ENCODE results near the gene AKNA. TPM values are rescaled to one million over a fixed set of nuclear protein-coding genes. Genes with fewer than 3 reads are reported as not detected.
A peak's percentile ranks its signal among the peaks of the same experiment; 100 is the strongest.

Gene AKNA
- total and polyA plus RNA-seq, 7 experiments from 2014 or later = 20.5 to 403 (median 347) TPM

- ChIA-PET CTCF (no interaction called here), POLR2A (interaction anchor here (0.8 to 33.2 kb wide), 4 partner anchors 8 to 208 kb away, joined by 3 to 978 read pairs (median 106); partner anchors contain the start of genes AKNA and ATP6V1G1)
- Mint-ChIP-seq H3K4me3 (peak overlapping the region; percentile 54 to 93 (median 68)), H3K27me3 (no peaks in the 10 kb centered on the region), H3K4me1 (peaks cover 74 to 95% (median 87%) of the 10 kb centered on the region in 7 donors), H3K9me3 (no peaks in the 10 kb centered on the region), H3K27ac (peak overlapping the region; percentile 90 to 98 (median 95)), H3K36me3 (peaks cover 8 to 69% (median 53%) of the 10 kb centered on the region in 5 donors)
- DNase-seq (no peak), ATAC-seq (no peak)
- Histone ChIP-seq H3K4me1 (ENCODE audit: control insufficient read depth in 2 of 2, insufficient read depth in 2 of 2, low read length in 2 of 2) (peaks cover 89 to 93% of the 10 kb centered on the region in 2 donors), H3K4me3 (ENCODE audit: low read length) (peak overlapping the region; percentile 15), H3K36me3 (ENCODE audit: control insufficient read depth in 2 of 3, insufficient read depth in 3 of 3, low read length in 3 of 3) (peaks cover 38 to 60% (median 47%) of the 10 kb centered on the region in 3 experiments), H3K27me3 (ENCODE audit: control insufficient read depth in 2 of 2, insufficient read depth in 2 of 2, low read length in 2 of 2) (no peaks in the 10 kb centered on the region), H3K27ac (ENCODE audit: low read depth, low read length) (peak overlapping the region; percentile 67), H3K9me3 (ENCODE audit: control insufficient read depth in 2 of 3, low read length in 3 of 3) (no peaks in the 10 kb centered on the region)
- intact Hi-C loops (cut with micrococcal nuclease) = no loop called here
Observed at GRCh38 chr9:114378883-114379282, 8.9 kb downstream of the AKNA start.

DNA sequence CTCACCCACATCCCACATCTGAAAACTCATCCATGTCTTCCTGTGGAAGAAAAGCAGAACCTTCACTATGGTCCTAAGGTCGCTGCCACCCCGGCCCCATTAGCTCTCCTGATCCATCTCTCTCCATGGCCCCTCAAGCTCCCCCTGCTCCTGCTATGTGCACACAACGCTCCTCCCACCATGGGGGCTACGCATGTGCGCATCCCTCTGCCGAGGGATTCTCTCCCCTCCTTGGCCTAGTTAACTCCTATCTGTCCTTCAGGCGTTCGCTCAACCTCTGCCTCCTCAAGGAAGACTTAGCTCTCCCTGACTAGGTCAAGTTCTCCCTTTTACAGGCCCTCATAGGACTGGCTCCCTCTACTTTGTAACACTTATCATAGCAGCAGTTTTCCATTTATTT lies 9.8 kb downstream of the AKNA start:
- H3K27me3 ChIP-seq (ENCODE audit: control insufficient read depth in 2 of 2, insufficient read depth in 2 of 2, low read length in 2 of 2) = no peaks in the 10 kb centered on the region
- peaks cover 66 to 95% (median 85%) of the 10 kb centered on the region in 7 donors for H3K4me1 Mint-ChIP-seq
- peaks cover 38 to 65% (median 47%) of the 10 kb centered on the region in 3 experiments for H3K36me3 ChIP-seq (ENCODE audit: control insufficient read depth in 2 of 3, insufficient read depth in 3 of 3, low read length in 3 of 3)
- H3K9me3 ChIP-seq (ENCODE audit: control insufficient read depth in 2 of 3, low read length in 3 of 3) = no peaks in the 10 kb centered on the region
- H3K9me3 Mint-ChIP-seq = no peaks in the 10 kb centered on the region
- H3K27ac ChIP-seq (ENCODE audit: low read depth, low read length) = peak overlapping the region; percentile 67
- POLR2A ChIA-PET = interaction anchor here (0.5 to 33.2 kb wide), 5 partner anchors 9 to 509 kb away, joined by 3 to 978 read pairs (median 7); partner anchors contain the start of gene AKNA
- no peak overlapping the region for H3K4me3 ChIP-seq (ENCODE audit: low read length)
- DNase-seq = no peak
- H3K36me3 Mint-ChIP-seq = peaks cover 8 to 65% (median 56%) of the 10 kb centered on the region in 5 donors
- no peaks in the 10 kb centered on the region for H3K27me3 Mint-ChIP-seq
- H3K4me3 Mint-ChIP-seq = peak overlapping the region; percentile 42 to 93 (median 66)
- intact Hi-C loops (cut with micrococcal nuclease) = no loop called here
- H3K4me1 ChIP-seq (ENCODE audit: control insufficient read depth in 2 of 2, insufficient read depth in 2 of 2, low read length in 2 of 2) = peaks cover 89 to 93% of the 10 kb centered on the region in 2 donors
- H3K27ac Mint-ChIP-seq = peak overlapping the region; percentile 90 to 98 (median 95)
- ATAC-seq = no peak
- CTCF ChIA-PET = interaction anchor here (1.0 to 1.3 kb wide), 2 partner anchors 8 to 18 kb away, joined by 3 to 4 read pairs; no protein-coding TSS in a partner anchor

- peaks cover 58 to 95% (median 85%) of the 10 kb centered on the region in 7 donors for H3K4me1 Mint-ChIP-seq
- no peak for DNase-seq
- H3K36me3 Mint-ChIP-seq = peaks cover 8 to 62% (median 53%) of the 10 kb centered on the region in 5 donors
- H3K9me3 ChIP-seq (ENCODE audit: control insufficient read depth in 2 of 3, low read length in 3 of 3) = no peaks in the 10 kb centered on the region
- H3K9me3 Mint-ChIP-seq = no peaks in the 10 kb centered on the region
- peak overlapping the region in 8 of 10 donors; percentile 14 to 93 (median 54) for H3K4me3 Mint-ChIP-seq
- POLR2A ChIA-PET = interaction anchor here (2.3 to 33.2 kb wide), 3 partner anchors 10 to 19 kb away, joined by 7 to 978 read pairs (median 64); partner anchors contain the start of gene AKNA
- peak overlapping the region; percentile 90 to 98 (median 95) for H3K27ac Mint-ChIP-seq
- peaks cover 38 to 62% (median 47%) of the 10 kb centered on the region in 3 experiments for H3K36me3 ChIP-seq (ENCODE audit: control insufficient read depth in 2 of 3, insufficient read depth in 3 of 3, low read length in 3 of 3)
- H3K27ac ChIP-seq (ENCODE audit: low read depth, low read length) = peak overlapping the region; percentile 67
- CTCF ChIA-PET = interaction anchor here (1.0 to 1.3 kb wide), 2 partner anchors 9 to 19 kb away, joined by 3 to 4 read pairs; no protein-coding TSS in a partner anchor
- no peaks in the 10 kb centered on the region for H3K27me3 ChIP-seq (ENCODE audit: control insufficient read depth in 2 of 2, insufficient read depth in 2 of 2, low read length in 2 of 2)
- intact Hi-C loops (cut with micrococcal nuclease) = no loop called here
- no peak for ATAC-seq
- no peak overlapping the region for H3K4me3 ChIP-seq (ENCODE audit: low read length)
- peaks cover 88 to 92% of the 10 kb centered on the region in 2 donors for H3K4me1 ChIP-seq (ENCODE audit: control insufficient read depth in 2 of 2, insufficient read depth in 2 of 2, low read length in 2 of 2)
- no peaks in the 10 kb centered on the region for H3K27me3 Mint-ChIP-seq
Observed at GRCh38 chr9:114376586-114377445, 11.0 kb downstream of the AKNA start.

GRCh38 chr9:114375386-114376175 lies 12.2 kb downstream of the AKNA start:
- no peak for ATAC-seq
- Mint-ChIP-seq H3K27ac (peak overlapping the region; percentile 81 to 100 (median 93)), H3K27me3 (no peaks in the 10 kb centered on the region), H3K4me3 (peak overlapping the region; percentile 6 to 98 (median 63)), H3K4me1 (peaks cover 60 to 96% (median 91%) of the 10 kb centered on the region in 7 donors), H3K9me3 (no peaks in the 10 kb centered on the region), H3K36me3 (peaks cover 8 to 68% (median 55%) of the 10 kb centered on the region in 5 donors)
- Histone ChIP-seq H3K36me3 (ENCODE audit: control insufficient read depth in 2 of 3, insufficient read depth in 3 of 3, low read length in 3 of 3) (peaks cover 38 to 61% (median 47%) of the 10 kb centered on the region in 3 experiments), H3K4me3 (ENCODE audit: low read length) (peak overlapping the region; percentile 11), H3K4me1 (ENCODE audit: control insufficient read depth in 2 of 2, insufficient read depth in 2 of 2, low read length in 2 of 2) (peaks cover 92 to 93% of the 10 kb centered on the region in 2 donors), H3K27ac (ENCODE audit: low read depth, low read length) (peak overlapping the region; percentile 70), H3K9me3 (ENCODE audit: control insufficient read depth in 2 of 3, low read length in 3 of 3) (no peaks in the 10 kb centered on the region), H3K27me3 (ENCODE audit: control insufficient read depth in 2 of 2, insufficient read depth in 2 of 2, low read length in 2 of 2) (no peaks in the 10 kb centered on the region)
- no peak for DNase-seq
- POLR2A ChIA-PET = interaction anchor here (4.2 to 33.8 kb wide), 3 partner anchors 11 to 17 kb away, joined by 64 to 978 read pairs (median 978); partner anchors contain the start of gene AKNA
- CTCF ChIA-PET = no interaction called here
- intact Hi-C loops (cut with micrococcal nuclease) = no loop called here

- Histone ChIP-seq H3K4me3 (ENCODE audit: low read length) (peak overlapping the region; percentile 11), H3K27me3 (ENCODE audit: control insufficient read depth in 2 of 2, insufficient read depth in 2 of 2, low read length in 2 of 2) (no peaks in the 10 kb centered on the region), H3K36me3 (ENCODE audit: control insufficient read depth in 2 of 3, insufficient read depth in 3 of 3, low read length in 3 of 3) (peaks cover 38 to 61% (median 41%) of the 10 kb centered on the region in 3 experiments), H3K4me1 (ENCODE audit: control insufficient read depth in 2 of 2, insufficient read depth in 2 of 2, low read length in 2 of 2) (peaks cover 92 to 96% of the 10 kb centered on the region in 2 donors), H3K9me3 (ENCODE audit: control insufficient read depth in 2 of 3, low read length in 3 of 3) (no peaks in the 10 kb centered on the region), H3K27ac (ENCODE audit: low read depth, low read length) (peak overlapping the region; percentile 70)
- H3K27ac Mint-ChIP-seq = peak overlapping the region; percentile 81 to 100 (median 93)
- POLR2A ChIA-PET = interaction anchor here (33.2 to 33.8 kb wide), 2 partner anchors 16 kb away, joined by 978 read pairs; partner anchors contain the start of gene AKNA
- peak overlapping the region; percentile 6 to 98 (median 63) for H3K4me3 Mint-ChIP-seq
- CTCF ChIA-PET = no interaction called here
- H3K9me3 Mint-ChIP-seq = no peaks in the 10 kb centered on the region
- H3K27me3 Mint-ChIP-seq = no peaks in the 10 kb centered on the region
- H3K4me1 Mint-ChIP-seq = peaks cover 56 to 97% (median 89%) of the 10 kb centered on the region in 7 donors
- H3K36me3 Mint-ChIP-seq = peaks cover 8 to 64% (median 51%) of the 10 kb centered on the region in 5 donors
- ATAC-seq (no peak), DNase-seq (no peak)
- intact Hi-C loops (cut with micrococcal nuclease) = no loop called here
Observed at GRCh38 chr9:114374936-114375335, 12.8 kb downstream of the AKNA start.

All from naive thymus-derived CD4-positive, alpha-beta T cell (primary cell).